NOMO-1 treated with DMSO at 0.1 percent for 48 hours (cell line): ENCODE results near the gene FILIP1.

Source experiments
- DNase-seq: peaks from one replicate; lab custom pipeline; 2025; ENCODE audit not compliant: unreplicated experiment; lab: John Stamatoyannopoulos, UW

Gene FILIP1

DNA sequence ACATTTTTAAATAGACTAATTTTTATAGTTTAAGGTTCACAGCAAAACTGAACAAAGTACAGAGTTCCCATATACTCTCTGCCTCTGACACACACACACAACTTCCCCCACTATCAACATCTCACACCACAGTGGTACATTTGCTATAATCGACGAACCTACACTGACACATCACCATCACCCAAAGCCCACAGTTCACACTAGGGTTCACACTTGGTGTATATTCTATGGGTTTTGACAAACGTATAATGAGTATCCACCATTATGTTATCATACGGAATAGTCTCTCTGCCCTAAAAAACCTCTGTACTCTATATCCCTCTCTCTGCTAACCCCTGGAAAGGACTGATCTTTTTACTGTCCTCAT lies 224.6 kb downstream of the FILIP1 start:
- no peak for DNase-seq

DNA sequence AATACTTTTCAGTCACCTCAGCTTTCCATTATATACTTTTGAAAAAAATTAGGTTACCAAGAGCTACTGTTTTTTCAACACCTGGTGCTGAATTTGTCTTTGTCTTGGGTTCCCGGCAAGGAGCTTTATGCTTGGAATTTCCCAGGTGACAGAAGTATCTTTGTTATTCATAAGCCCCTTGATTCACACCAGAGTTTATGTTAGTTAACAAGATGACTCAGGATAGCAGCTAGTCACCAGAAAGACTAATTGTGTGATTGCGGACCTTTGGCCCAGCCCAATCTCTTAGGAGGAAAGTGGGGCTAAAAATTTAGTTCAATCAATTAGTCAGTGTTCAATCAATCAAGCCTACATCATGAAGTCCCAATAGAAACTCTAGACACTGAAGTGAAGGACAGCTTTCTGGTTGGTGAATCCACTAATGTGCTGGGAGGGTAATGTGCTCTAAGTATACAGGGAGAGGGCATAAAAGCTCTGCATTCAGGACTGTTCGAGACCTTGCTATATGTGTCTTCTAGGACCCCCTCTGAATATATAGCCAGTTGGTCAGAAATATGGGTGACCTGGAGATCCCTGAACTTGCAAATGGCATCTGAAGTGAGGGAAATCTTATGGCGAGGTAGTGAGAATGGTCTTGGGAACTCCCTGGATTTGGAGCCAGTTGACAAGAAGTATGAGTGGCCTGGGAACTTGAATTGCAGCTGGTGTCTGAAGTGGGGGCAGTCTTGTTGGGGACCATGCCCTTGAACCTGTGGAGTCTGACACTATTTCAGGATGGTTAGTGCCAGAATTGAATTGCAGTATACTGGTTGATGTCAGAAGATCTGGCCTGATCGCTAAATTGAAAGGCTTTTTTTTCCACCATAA lies 225.2 kb downstream of the FILIP1 start:
- no peak for DNase-seq

DNA sequence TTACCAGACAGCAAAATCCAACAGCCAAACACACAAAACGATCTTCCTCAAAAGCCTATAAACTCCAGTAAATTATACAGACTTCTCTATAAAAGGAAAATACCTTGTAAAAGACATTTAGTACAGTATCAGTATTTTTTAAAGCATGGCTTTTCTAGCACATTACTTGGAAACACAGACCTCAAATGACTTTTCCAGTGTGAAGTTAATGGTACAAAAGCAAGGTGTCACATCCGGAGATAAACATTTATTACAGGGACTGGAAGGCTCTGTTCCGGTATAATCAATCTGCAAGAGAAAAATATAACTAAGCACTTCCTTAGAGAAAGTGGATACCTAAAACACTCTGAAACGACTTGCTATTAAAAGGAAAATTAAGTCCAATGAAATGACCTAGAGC lies 226.1 kb downstream of the FILIP1 start:
- DNase-seq, result no peak

DNA sequence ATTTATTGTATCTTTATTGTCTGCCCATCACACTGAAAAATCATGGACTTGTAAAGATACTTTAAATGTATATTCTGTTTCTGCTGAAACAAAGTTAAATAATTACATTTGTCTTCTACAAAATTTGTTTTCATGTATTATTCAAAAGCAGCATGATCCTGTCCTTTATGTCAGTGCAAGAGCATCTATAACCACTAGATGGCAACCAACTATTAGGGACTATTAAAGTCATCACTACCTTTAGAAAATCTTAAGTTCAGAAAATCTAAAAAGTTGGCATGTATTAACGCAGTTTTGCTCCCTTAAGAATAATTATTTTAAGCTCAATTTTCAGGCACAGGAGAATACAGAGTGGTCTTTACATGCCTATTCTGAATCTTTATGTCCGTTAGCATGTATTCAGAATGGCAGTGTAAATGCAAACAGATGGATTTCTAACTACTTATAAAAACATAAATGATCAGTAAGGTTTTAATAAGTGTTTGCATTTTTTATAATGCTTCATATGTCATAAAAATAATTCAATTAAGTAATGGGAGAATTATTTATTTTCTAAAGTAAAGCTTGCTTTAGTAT lies 226.8 kb downstream of the FILIP1 start:
- peak; percentile 71 for DNase-seq

DNA sequence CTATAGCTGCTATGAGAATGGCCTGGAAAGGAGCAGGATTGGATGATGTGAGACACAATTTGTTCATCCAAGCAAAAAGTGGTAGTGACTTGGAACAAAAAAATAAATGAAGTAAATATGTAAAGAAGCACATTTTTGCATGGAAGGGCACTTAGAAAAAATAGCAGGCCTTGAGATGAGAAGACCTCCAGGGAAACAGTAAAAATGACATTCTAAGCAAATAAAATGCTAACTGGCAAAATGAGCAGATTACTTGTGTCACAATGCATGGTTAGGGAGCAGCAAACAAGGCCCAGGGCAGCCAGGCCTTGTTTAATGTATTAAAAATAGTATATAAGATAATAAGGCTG lies 230.2 kb downstream of the FILIP1 start:
- DNase-seq, result no peak

DNA sequence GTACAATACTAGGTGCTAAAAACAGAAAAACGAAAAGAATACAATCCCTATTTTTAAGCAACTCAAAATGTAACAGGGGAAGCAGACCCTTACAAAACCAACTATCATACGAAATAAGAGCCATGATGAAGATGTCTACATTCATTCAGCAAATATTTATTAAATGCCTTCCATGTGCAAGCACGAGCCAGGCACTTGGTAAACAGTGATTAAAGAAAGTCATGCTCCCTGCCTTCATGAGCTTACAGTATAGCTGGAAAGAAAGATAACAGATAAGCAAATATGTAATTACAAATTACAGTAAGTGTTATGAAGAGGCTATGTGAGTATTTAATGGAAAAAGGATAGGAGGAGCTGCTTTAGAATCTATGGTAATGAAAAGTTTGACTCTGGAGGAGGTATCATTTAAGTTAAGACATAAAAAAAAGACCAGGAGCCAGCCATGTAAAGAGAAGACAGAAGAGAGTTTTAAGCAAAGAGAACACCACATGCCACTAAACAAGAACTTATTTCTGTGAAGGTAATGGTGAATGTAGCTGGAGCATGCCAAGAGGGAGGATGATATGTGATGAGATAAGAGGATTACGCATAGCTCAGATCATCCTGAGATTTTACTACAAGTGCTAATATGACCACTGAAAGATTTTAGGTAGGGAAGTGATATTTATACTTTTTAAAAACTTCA lies 230.7 kb downstream of the FILIP1 start:
- no peak for DNase-seq

DNA sequence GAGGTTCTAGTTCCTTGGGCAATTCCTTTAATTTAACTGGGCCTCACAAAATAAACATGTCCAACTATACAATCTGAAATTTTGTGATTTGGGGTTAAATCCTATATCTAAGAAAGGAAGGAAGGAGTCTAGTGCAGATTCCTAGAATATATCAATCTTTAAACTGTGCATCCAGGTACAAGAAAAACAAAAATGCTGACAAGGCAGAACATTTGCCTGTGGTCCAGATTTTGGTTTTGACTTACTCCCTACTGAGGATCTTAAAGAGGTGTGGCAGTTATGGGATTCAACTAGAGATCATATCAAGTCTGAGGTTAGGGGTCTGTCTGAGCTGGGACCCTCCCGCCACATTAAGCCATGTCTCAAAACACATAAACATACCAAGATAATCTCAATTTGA lies 232.3 kb downstream of the FILIP1 start:
- DNase-seq, result no peak

DNA sequence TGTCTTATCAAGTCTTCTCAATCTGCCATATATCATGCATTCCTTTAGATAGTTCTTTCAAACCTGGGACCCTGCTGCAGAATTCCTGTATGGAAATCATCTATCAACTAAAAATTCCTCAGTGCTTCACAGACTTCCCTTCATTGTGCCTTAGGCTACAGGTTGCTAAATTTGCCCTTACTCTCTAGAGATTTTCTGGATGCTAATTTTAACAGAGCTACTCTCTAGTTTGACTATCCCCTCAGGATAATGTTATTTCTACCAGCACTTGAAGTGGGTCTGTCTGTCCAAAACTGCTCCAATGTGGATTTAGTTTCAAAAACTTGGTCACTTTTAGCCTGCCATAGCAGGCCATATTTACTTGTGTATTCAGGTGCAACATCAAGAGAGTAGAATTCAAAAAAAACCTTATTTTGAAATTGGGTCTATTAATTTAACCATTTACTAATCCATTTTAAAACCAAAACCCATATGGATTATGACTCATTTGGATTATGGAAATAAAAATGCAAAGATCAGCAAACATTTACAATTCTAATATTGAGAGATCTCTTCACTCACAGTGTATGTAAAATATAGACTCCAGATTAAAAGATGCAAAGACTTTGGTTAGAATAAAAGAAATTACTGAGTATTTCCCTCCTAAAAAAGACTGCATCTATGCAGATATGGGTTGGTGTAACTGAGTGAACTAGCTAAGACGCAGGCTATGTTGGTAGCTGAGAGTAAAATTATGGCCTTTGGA lies 236.1 kb downstream of the FILIP1 start:
- DNase-seq, result no peak

DNA sequence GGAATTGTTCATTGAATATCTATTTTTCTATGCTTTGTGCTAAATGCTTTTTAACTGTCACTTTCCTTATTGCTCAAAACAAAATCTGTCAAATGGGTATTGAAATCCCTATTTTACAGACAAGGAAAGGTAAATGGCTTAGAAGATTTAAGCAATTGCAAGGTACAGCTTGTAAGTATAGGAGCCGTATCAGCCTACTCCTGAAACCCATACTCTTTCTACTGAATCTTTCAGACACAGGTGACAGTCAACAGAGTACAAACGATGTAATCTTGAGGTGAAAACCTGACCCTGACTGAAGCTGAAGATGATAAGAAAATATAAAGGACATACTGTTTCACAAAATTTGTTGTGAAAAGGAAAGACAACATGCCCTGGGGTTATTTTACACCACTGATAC lies 243.0 kb downstream of the FILIP1 start:
- no peak for DNase-seq

DNA sequence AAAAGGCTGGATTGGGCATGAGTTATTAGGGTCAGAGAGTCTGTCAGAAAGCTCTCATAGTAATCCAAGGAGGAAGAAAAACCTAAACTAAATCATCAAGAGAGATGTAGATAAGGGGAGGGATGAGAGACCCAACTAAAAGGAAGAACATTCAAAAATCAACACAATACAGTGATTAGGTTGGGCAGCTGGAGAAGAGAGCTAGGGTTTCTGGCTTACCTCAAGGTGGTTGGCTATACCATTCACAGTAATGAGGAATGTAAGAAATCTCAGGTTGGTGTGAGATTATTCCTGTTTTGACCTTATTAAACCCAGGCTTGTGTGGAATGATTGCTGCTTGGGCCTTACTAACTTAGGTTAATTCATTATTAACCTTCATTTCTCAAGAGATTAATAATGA lies 243.8 kb downstream of the FILIP1 start:
- DNase-seq, result no peak

DNA sequence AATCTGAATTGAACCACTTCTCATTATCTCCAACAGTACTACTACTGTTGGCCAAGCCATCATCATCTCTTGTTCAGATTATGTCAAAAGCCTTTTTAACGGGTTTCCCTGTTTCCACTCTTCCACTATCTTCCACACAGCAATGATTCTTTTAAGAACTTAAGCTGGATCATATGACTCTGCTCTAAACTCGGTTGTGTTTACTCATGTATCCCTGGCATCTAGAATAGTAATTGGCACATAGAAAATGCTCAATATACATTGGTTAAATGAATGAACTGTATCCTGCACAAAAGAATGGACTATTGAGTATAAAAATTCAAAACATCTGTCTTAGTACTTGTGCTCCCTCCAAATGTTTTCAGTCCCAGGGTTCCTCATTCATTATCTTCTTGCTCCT lies 247.2 kb downstream of the FILIP1 start:
- DNase-seq, result no peak

DNA sequence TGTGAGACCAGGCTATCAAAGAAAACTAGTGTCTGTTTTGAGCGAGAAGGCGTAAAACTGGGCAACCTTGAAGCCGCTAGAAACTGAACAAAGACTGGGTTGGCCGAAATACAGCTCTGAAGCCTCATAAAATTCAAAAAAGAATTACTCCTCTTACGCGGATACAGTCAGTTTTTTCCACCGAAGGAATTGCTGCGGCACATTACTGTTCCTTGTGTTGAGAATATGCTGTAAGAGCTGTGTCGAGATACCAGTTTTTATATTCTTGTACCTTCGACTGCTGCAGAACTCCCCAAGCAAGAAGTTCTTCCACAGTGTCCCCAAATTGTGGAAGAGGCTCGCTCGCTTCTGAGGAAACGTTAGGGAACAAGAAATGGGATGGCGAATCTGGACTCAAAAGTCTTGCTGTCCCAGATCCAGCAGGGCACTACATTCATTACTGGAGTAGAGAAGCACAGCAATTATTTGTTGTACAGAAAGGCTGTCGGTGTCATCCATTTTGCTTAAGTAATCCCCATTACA lies 249.5 kb downstream of the FILIP1 start:
- DNase-seq, result no peak

DNA sequence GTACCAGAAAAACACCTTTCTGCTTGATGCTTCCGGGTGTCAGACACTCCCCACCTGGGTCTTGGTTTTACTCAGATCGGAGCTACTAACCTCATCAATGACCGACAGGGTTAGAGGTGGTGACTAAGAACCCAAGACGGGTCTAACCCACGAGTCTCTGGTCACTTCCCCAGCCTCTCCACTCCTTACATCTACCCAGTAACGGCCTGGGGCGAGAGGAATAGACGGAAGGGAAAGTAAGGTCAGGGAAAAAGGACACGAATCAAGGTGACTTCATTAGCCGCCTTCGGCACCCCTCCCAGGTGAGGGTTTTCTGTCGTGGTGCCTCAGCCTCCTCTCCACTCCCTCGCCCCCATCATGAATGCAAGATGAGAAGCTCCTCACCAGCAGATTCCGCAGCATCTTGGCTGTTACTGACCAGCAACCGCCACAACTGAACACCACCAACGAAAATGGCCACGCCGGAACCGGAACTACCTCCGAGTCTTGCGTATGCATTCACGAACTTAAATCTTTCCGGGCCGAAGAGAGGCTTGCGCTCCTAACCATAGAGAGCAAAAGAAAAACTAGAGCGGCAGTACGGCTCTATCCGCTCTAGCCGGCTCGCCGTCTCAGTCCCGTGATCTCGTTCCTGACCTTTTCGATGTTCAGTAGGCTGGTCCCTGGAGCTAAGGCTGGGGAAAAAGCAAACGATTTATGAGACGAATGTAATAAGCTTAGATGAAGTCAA lies 250.1 kb downstream of the FILIP1 start, which contains the start of gene COX7A2:
Gene COX7A2 (minus strand): TSS at position 469 of the 730 bp plus-strand sequence. CDS start 67 bp downstream, at position 402.
- DNase-seq, result peak; percentile 99
